HepG2 (cell line): ENCODE measurements around the gene LTBR. TPM values are rescaled to one million over a fixed set of nuclear protein-coding genes. Genes with fewer than 3 reads are reported as not detected.

Source experiments
- AGO2 ChIP-seq: fragments of 200-400 bp; formaldehyde crosslinking; optimal IDR thresholded peaks from 2 replicates; pipeline ENCODE3; 2017; ENCODE audit warnings: mild to moderate bottlenecking, low read depth, low read length, moderate library complexity
- ARNTL ChIP-seq: sonication (generic); formaldehyde crosslinking; IDR thresholded peaks from 2 replicates; pipeline ENCODE4 v1.4.0; 2020; ENCODE audit warnings: mild to moderate bottlenecking, missing genetic modification reagents
- ASH2L ChIP-seq: fragments of 300-600, 200-600 bp; sonication (generic); IDR thresholded peaks from 2 replicates; pipeline ENCODE4 v1.7.0; 2017; ENCODE audit warnings: low read depth, mild to moderate bottlenecking, moderate library complexity, mixed read lengths, low read length; ENCODE audit not compliant: insufficient read length
- FOXO4 ChIP-seq: sonication (generic); formaldehyde crosslinking; conservative IDR thresholded peaks from 2 replicates; pipeline ENCODE4 v1.8.1; 2023; ENCODE audit warnings: missing genetic modification reagents
- KLF6 ChIP-seq: IDR thresholded peaks from 2 replicates; pipeline ENCODE4 v1.8.0; 2016; ENCODE audit warnings: missing biosample characterization, missing genetic modification reagents
- MIER2 ChIP-seq: IDR thresholded peaks from 2 replicates; pipeline ENCODE4 v1.6.1; 2016; ENCODE audit warnings: missing biosample characterization, missing genetic modification reagents
- MYNN ChIP-seq: sonication (generic); formaldehyde crosslinking; IDR thresholded peaks from 2 replicates; pipeline ENCODE4 v1.4.0; 2020; ENCODE audit warnings: mild to moderate bottlenecking, low read depth, missing genetic modification reagents
- PHF8 ChIP-seq: sonication (generic); formaldehyde crosslinking; IDR thresholded peaks from 2 replicates; pipeline ENCODE4 v1.5.0; 2020; ENCODE audit warnings: missing genetic modification reagents
- POGZ ChIP-seq: sonication (generic); formaldehyde crosslinking; IDR thresholded peaks from 2 replicates; pipeline ENCODE4 v1.4.0; 2020; ENCODE audit warnings: mild to moderate bottlenecking, missing genetic modification reagents
- POLR2A ChIP-seq, 2 experiments: IDR thresholded peaks; 2 replicates each; pipeline ENCODE4 v1.6.1; 2011; ENCODE audit warnings: low read depth in 2 of 2, low read length in 2 of 2, mild to moderate bottlenecking in 1 of 2, moderate library complexity in 1 of 2; ENCODE audit not compliant: insufficient read depth in 1 of 2
- PRDM10 ChIP-seq: sonication (generic); formaldehyde crosslinking; IDR thresholded peaks from 2 replicates; pipeline ENCODE4 v1.4.0; 2020; ENCODE audit warnings: low read depth, missing genetic modification reagents
- SRSF1 ChIP-seq: fragments of 200-400 bp; formaldehyde crosslinking; optimal IDR thresholded peaks from 2 replicates; pipeline ENCODE3; 2017; ENCODE audit warnings: mild to moderate bottlenecking, low read depth, low read length, moderate library complexity
- TFDP2 ChIP-seq: sonication (generic); formaldehyde crosslinking; IDR thresholded peaks from 2 replicates; pipeline ENCODE4 v1.4.0; 2020; ENCODE audit warnings: missing genetic modification reagents
- TP53 ChIP-seq: sonication (generic); formaldehyde crosslinking; conservative IDR thresholded peaks from 2 replicates; pipeline ENCODE4 v1.4.0; 2020; ENCODE audit warnings: missing genetic modification reagents
- UBTF ChIP-seq: sonication (generic); formaldehyde crosslinking; IDR thresholded peaks from 2 replicates; pipeline ENCODE4 v1.4.0; 2020; ENCODE audit warnings: mild to moderate bottlenecking, missing genetic modification reagents
- ZNF136 ChIP-seq: sonication (generic); formaldehyde crosslinking; IDR thresholded peaks from 2 replicates; pipeline ENCODE4 v1.8.1; 2022; ENCODE audit warnings: low read depth, mild to moderate bottlenecking, moderate library complexity, missing genetic modification reagents
- ZNF34 ChIP-seq: sonication (generic); formaldehyde crosslinking; IDR thresholded peaks from 2 replicates; pipeline ENCODE4 v1.4.0; 2020; ENCODE audit warnings: mild to moderate bottlenecking, missing genetic modification reagents, borderline replicate concordance
- ZNF354B ChIP-seq: sonication (generic); formaldehyde crosslinking; IDR thresholded peaks from 2 replicates; pipeline ENCODE4 v1.8.0; 2022; ENCODE audit warnings: mild to moderate bottlenecking, missing genetic modification reagents
- ZNF552 ChIP-seq: sonication (generic); formaldehyde crosslinking; IDR thresholded peaks from 2 replicates; pipeline ENCODE4 v1.9.0; 2022; ENCODE audit warnings: missing genetic modification reagents, mild to moderate bottlenecking, borderline replicate concordance
- ZNF607 ChIP-seq: sonication (generic); formaldehyde crosslinking; IDR thresholded peaks from 2 replicates; pipeline ENCODE4 v1.5.1; 2020; ENCODE audit warnings: missing genetic modification reagents, mild to moderate bottlenecking, borderline replicate concordance
- ZNF781 ChIP-seq: sonication (generic); formaldehyde crosslinking; IDR thresholded peaks from 2 replicates; pipeline ENCODE4 v1.5.1; 2020; ENCODE audit warnings: borderline replicate concordance, mild to moderate bottlenecking, missing genetic modification reagents; ENCODE audit errors: not compliant biosample characterization
- polyA plus RNA-seq, 8 experiments: library from polyadenylated mRNA; depleted of rRNA in 3 of 8; stranded (reverse) in 7 of 8; unstranded in 1 of 8; fragments of >200 nt; fragmentation: Illumina TruSeq in 4 of 8; extraction: Trizol in 4 of 8; gene quantifications; 2 replicates each; pipeline versions ENCODE4 v1.2.1 to v1.2.3, GENCODE V29; 2011 to 2016; ENCODE audit warnings: low read depth in 4 of 8, missing spikeins in 1 of 8, mixed read lengths in 1 of 8; ENCODE audit not compliant: insufficient read depth in 1 of 8
- total RNA-seq, 5 experiments: library from RNA; depleted of rRNA; stranded (reverse); fragments of >200 nt; fragmentation: Illumina TruSeq; extraction: Trizol; gene quantifications; 2 replicates each; pipeline ENCODE4 v1.2.3, GENCODE V29; 2016; ENCODE audit warnings: low read depth in 1 of 5

LTBR gene
- total and polyA plus RNA-seq, 2 of the 13 experiments (the other 11 are each of a cell fraction or from before 2014, with no cell fraction given) = 31.4 to 34.8 TPM

- TF ChIP-seq AGO2 (peak; percentile 93), ZNF552 (CRISPR knock-in tag) (peak; percentile 28; the same call in 1 of the 2 replicates), ZNF34 (CRISPR knock-in tag) (peak; percentile 78; the same call in 1 of the 2 replicates), PRDM10 (CRISPR knock-in tag) (0 out of 2 replicates have a peak, but pooled peaks have one; percentile 26), ZNF607 (CRISPR knock-in tag) (peak; percentile 64; the same call in 1 of the 2 replicates), TP53 (no peak), ASH2L (peak; percentile 82), ZNF781 (CRISPR knock-in tag) (peak; percentile 27), POGZ (CRISPR knock-in tag) (peak; percentile 53), PHF8 (peak; percentile 84), ARNTL (CRISPR knock-in tag) (peak; percentile 70), TFDP2 (CRISPR knock-in tag) (peak; percentile 61; the same call in 1 of the 2 replicates), ZNF136 (CRISPR knock-in tag) (peak; percentile 73; the same call in 1 of the 2 replicates), UBTF (CRISPR knock-in tag) (peak; percentile 93), ZNF354B (0 out of 2 replicates have a peak, but pooled peaks have one; percentile 50), POLR2A (IDR thresholded peaks at IDR 0.05; ENCODE audit: insufficient read depth in 1 of 2, low read depth in 2 of 2, low read length in 2 of 2) (peak; percentile 37 to 74; a peak in 3 of 4 replicates), MIER2 (CRISPR knock-in tag) (peak; percentile 55), MYNN (no peak), FOXO4 (CRISPR knock-in tag) (no peak), KLF6 (0 out of 2 replicates have a peak, but pooled peaks have one; percentile 42), SRSF1 (peak; percentile 76)
Measured at GRCh38 chr12:6363330-6364043, 20.5 kb upstream of the LTBR start (continued).
